Ovary (tissue), 9 donors: ENCODE results near the gene GGA1. TPM values are rescaled to one million over a fixed set of nuclear protein-coding genes. Genes with fewer than 3 reads are reported as not detected.
A peak's percentile ranks its signal among the peaks of the same experiment; 100 is the strongest.

Source experiments
- DNase-seq, 5 donors: peaks; one replicate each; pipeline ENCODE4 v3.0.0-alpha.2; 2019 to 2020
- H3K27ac ChIP-seq, 2 donors: fragments of 200-600 bp; one replicate each; pipeline versions ENCODE4 v1.5.1 to v1.8.0; 2019 to 2022
- H3K27me3 ChIP-seq: fragments of 200-600 bp; one replicate; pipeline ENCODE4 v1.8.0; 2022
- H3K36me3 ChIP-seq: fragments of 200-600 bp; sonication (generic); one replicate; pipeline ENCODE4 v1.5.1; 2019
- H3K4me1 ChIP-seq: one replicate; pipeline ENCODE4 v1.8.1; 2013; ENCODE audit warnings: mild to moderate bottlenecking, moderate library complexity; ENCODE audit not compliant: insufficient read depth
- H3K4me3 ChIP-seq: fragments of 200-600 bp; sonication (generic); one replicate; pipeline ENCODE4 v1.5.1; 2017
- H3K9me3 ChIP-seq, 2 donors: fragments of 200-600 bp in 1 of 2; sonication (generic) in 1 of 2; one replicate each; pipeline versions ENCODE4 v1.5.1 to v1.8.1; 2013 to 2019; ENCODE audit warnings: mild to moderate bottlenecking in 1 of 2, moderate library complexity in 1 of 2
- EP300 ChIP-seq: sonication (generic); formaldehyde crosslinking; IDR thresholded peaks from one replicate; pipeline ENCODE4 v1.6.1; 2017; ENCODE audit warnings: antibody characterized with exemption
- POLR2A ChIP-seq: fragments of 450-650 bp; IDR thresholded peaks from one replicate; pipeline ENCODE4 v1.6.1; 2017; ENCODE audit warnings: antibody characterized with exemption, mild to moderate bottlenecking, moderate library complexity
- WGBS, 3 donors: extraction: QIAGEN DNeasy Blood & Tissue Kit in 1 of 3; methylation state at CpG; one replicate each; pipeline versions ENCODE4 v1.1.5 to v1.1.7; 2013 to 2017; 5-methylcytosine and 5-hydroxymethylcytosine counted together
- intact Hi-C, 4 donors: fragments of 100-400 bp; cut with DNase I; formaldehyde crosslinking; loops; one replicate each; pipeline versions ENCODE4 v1.11.0 to v1.15.1; 2022 to 2023
- polyA plus RNA-seq, 2 donors: library from polyadenylated mRNA; stranded (reverse); fragments of 200-250 nt in 1 of 2; fragments of 350-450 nt in 1 of 2; fragmentation: Illumina TruSeq in 1 of 2; extraction: RNeasy Lipid Tissue Mini Kit (QIAGEN cat#74804) in 1 of 2; gene quantifications; one replicate each; pipeline ENCODE4 v1.2.3, GENCODE V29; 2013 to 2014
- total RNA-seq, 7 donors: library from RNA; depleted of rRNA in 2 of 7; stranded (reverse); fragments of >200 nt in 2 of 7; fragmentation: NEBNext Ultra II Directional in 3 of 7; extraction: Animal tissue kit (Norgen Biotek cat#: 25700) in 3 of 7; gene quantifications; one replicate each; pipeline versions ENCODE4 v1.1.0 to v1.2.4, GENCODE V29; 2016 to 2023
- TF ChIP-seq, protein P1 (sequence below), 3 donors: fragments of 450-650 bp in 2 of 3; fragments of 200-600 bp in 1 of 3; IDR thresholded peaks; one replicate each; pipeline versions ENCODE4 v1.5.1 to v1.8.0; 2016 to 2022; ENCODE audit warnings: antibody characterized with exemption in 3 of 3, mild to moderate bottlenecking in 1 of 3
- donor health status: DM: no; HTN: no; CAD: no; lungs with moderate emphysema.
- donor health status: DM: no; HTN: no; CAD: no.
- donor health status: Bipolar disorder and iron deficiency.
- donor health status: DM: yes; HTN: yes; CAD: no.
- donor health status: DM: no; HTN: no; CAD: no.
- donor health status: DM: yes; HTN: yes; CAD: no.

The GGA1 gene
- total and polyA plus RNA-seq, 9 donors = 24.1 to 64.7 (median 46.6) TPM

DNA sequence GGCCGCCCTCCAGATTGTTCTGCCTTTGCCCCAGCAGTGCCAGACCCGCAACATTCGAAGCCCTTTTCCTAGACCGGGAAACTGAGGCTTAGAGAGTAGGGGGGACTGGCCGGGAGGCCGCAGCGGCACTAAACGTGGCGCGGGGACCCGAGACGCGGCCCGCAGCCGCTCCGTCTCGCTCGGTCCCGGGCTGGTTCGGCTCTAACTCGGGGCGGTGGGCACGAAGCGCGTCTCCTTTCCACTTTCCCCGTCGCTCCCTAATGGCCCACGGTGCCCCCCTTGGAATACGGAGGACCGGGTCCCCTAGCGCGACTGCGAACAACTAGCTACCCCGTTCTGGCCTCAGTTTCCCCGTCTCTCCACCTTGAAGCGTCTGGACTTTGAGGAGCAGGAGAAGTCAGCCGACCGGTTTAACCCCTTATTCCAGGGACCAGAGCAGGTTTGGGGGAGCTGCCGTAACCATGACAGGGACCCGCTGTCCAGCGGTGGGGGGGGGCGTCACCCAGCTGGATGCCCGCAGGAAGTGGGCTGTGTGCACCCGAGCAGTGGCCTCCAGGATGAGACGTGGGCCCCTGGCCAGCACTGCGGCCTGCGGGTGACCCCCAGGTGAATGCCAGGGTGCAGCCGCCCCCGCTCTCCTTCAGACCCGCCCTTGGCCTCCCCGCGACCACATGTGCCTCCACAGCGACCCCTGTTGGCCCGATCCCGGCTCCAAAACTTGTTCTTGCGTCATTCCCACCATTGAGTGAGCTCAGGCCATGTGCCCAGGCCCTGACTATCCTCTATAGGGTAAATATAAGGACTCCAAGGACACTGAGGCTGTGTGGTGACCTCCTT is 47.2 kb upstream of the GGA1 start:
- intact Hi-C loops = loop anchor here in 3 of 4 donors (2.0 kb wide), 1 partner anchor 15 kb away; no protein-coding TSS in a partner anchor
- H3K4me1 ChIP-seq = peaks cover 13% of the 10 kb centered on the region
- peak overlapping the region; percentile 99 for H3K27ac ChIP-seq
- H3K27me3 ChIP-seq = no peaks in the 10 kb centered on the region
- peak overlapping the region; percentile 61 for H3K4me3 ChIP-seq
- 0 to 1% (median 1%) methylated on average over 36 to 56 of the region's 56 CpGs for WGBS, 3 donors
- TF ChIP-seq POLR2A (peak; percentile 70), EP300 (no peak)
- TF ChIP-seq, protein P1, sequence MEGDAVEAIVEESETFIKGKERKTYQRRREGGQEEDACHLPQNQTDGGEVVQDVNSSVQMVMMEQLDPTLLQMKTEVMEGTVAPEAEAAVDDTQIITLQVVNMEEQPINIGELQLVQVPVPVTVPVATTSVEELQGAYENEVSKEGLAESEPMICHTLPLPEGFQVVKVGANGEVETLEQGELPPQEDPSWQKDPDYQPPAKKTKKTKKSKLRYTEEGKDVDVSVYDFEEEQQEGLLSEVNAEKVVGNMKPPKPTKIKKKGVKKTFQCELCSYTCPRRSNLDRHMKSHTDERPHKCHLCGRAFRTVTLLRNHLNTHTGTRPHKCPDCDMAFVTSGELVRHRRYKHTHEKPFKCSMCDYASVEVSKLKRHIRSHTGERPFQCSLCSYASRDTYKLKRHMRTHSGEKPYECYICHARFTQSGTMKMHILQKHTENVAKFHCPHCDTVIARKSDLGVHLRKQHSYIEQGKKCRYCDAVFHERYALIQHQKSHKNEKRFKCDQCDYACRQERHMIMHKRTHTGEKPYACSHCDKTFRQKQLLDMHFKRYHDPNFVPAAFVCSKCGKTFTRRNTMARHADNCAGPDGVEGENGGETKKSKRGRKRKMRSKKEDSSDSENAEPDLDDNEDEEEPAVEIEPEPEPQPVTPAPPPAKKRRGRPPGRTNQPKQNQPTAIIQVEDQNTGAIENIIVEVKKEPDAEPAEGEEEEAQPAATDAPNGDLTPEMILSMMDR (IDR thresholded peaks at IDR 0.05) = peak; percentile 87 to 93 (median 92)
- peaks cover 3% of the 10 kb centered on the region for H3K36me3 ChIP-seq
- peak; percentile 94 to 98 (median 98) for DNase-seq
- H3K9me3 ChIP-seq = no peaks in the 10 kb centered on the region

DNA sequence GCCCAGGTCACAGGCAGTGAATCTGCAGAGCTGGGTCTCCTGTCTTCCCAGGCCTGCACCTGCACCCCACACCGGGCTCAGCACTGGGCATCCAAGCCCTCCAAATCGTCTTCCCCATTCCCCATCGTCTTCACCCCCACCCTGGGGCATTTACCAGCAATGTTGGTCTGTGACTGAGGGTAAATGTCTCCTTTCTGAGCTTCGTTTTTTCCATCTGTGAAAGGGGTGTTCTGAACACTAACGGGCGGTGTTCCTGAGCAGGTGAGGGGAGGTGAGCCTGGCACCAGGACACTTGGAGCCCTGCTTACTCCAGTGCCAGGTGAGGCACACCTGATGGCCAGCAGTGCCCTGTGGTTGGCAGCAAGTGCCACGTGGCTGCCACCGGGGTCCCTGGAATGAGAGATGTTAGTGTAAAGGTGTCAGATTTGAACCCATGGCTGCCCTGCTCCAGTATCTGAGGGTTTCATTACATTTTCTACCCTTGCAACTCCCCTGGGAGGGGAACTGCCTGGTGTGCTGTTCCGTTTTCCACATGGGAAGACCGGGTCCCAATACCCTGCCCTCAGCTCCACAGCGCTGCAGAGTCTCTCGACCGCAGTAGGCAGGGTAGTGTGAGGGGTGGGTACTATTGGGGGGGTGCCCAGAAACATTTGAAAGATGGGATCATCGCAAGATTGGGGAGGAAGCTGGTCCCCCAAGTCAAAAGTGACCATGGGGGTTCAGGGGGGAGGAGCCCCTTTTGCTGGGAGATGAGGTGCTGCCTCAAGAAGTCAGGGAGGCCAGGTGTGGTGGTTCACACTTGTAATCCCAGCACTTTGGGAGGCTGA is 46.4 kb upstream of the GGA1 start:
- peak in 2 of 5 donors; percentile 49 to 56 for DNase-seq
- H3K9me3 ChIP-seq = no peaks in the 10 kb centered on the region
- peak overlapping the region; percentile 99 for H3K27ac ChIP-seq
- H3K36me3 ChIP-seq = peaks cover 4% of the 10 kb centered on the region
- intact Hi-C loops = no loop called here
- TF ChIP-seq, protein P1 (IDR thresholded peaks at IDR 0.05) = peak in 1 of 3 donors; percentile 26
- TF ChIP-seq EP300 = no peak
- TF ChIP-seq POLR2A = no peak
- WGBS, 3 donors = 65 to 70% (median 67%) methylated on average over 14 of the region's 14 CpGs
- H3K27me3 ChIP-seq = no peaks in the 10 kb centered on the region
- H3K4me1 ChIP-seq = peaks cover 17% of the 10 kb centered on the region
- H3K4me3 ChIP-seq = peak overlapping the region; percentile 61

DNA sequence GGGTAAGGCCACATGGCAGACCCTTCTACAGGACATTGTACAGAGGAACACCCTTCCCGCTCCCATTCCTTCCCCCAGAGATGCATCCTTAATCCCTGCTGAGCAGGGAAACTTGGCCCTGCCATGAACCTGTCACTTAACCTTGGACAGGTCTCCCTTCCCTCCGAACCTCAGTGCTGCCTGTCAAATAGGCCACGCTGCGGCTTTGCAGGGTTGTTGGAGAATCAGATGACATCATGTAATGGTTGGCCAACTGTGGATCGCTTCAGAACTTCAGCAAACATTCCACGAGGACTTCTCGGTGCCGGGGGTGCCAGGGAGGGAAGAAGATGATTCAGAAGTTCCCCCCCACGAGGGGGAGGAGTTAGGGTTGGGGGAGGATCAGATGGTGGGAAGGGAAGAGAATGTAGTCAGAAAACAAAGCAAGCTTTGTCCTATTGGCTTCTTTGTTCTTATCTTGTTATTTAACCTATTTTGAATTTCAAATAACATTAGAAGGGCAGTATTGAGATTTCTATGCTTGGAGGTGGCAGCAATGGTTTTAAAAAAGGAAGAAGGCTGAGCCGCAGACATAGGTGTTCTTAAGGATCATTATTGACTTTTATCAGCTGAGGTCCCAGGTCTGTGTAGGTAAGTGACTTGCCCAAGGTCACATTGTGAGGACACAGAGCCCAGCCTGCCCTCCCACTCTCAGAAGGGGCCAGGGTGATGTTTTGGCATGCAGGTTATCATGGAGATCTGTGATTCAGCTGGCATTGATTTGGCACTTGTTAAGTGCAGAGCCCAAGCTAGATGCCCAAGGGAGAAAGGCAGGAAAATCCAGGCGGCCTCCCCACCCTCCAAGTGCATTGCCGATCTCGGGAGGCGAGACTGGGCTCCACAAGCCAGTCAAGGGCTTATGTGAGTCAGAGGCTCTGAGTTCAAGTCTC is 45.2 kb upstream of the GGA1 start:
- intact Hi-C loops = no loop called here
- Histone ChIP-seq H3K4me3 (no peak overlapping the region), H3K36me3 (peaks cover 4% of the 10 kb centered on the region), H3K4me1 (peaks cover 17% of the 10 kb centered on the region), H3K9me3 (no peaks in the 10 kb centered on the region), H3K27me3 (no peaks in the 10 kb centered on the region), H3K27ac (peak overlapping the region; percentile 11 to 99)
- no peak for TF ChIP-seq POLR2A
- TF ChIP-seq, protein P1 (IDR thresholded peaks at IDR 0.05) = no peak
- TF ChIP-seq EP300 = no peak
- 26 to 28% (median 27%) methylated on average over 14 of the region's 14 CpGs for WGBS, 3 donors
- peak; percentile 77 to 90 (median 80) for DNase-seq
